Keratinocyte (primary cell): Measurements from ENCODE around the gene NFAT5. TPM values are rescaled to one million over a fixed set of nuclear protein-coding genes. Genes with fewer than 3 reads are reported as not detected.

Source experiments
- DNase-seq: peaks from one replicate; pipeline ENCODE4 v3.0.0-alpha.2; 2011; ENCODE audit warnings: low read depth, missing footprints, low spot score
- FAIRE-seq: peaks from 2 replicates; lab custom pipeline; 2011; peaks lifted over from hg19 to GRCh38; lab: Jason Lieb, UNC
- H2AFZ ChIP-seq: 2 replicates; pipeline ENCODE4 v1.6.0; 2012; ENCODE audit warnings: low read length, control low read depth, inconsistent platforms; ENCODE audit not compliant: control insufficient read depth
- H3K27ac ChIP-seq: 2 replicates; pipeline ENCODE4 v1.5.1; 2011; ENCODE audit warnings: low read length; ENCODE audit not compliant: control insufficient read depth, insufficient read depth
- H3K27me3 ChIP-seq: 3 replicates; pipeline ENCODE4 v1.6.0; 2011; ENCODE audit warnings: low read length; ENCODE audit not compliant: control insufficient read depth, insufficient read depth; ENCODE audit errors: extremely low read depth
- H3K36me3 ChIP-seq, 2 experiments: 2 replicates in 1 of 2; 3 replicates in 1 of 2; pipeline ENCODE4 v1.5.1; 2011; ENCODE audit warnings: low read length in 2 of 2, mild to moderate bottlenecking in 1 of 2; ENCODE audit not compliant: control insufficient read depth in 2 of 2, insufficient read depth in 2 of 2; ENCODE audit errors: extremely low read depth in 1 of 2
- H3K4me1 ChIP-seq: 3 replicates; pipeline ENCODE4 v1.5.1; 2011; ENCODE audit warnings: low read length; ENCODE audit not compliant: control insufficient read depth, insufficient read depth; ENCODE audit errors: extremely low read depth
- H3K4me2 ChIP-seq: 3 replicates; pipeline ENCODE4 v1.6.0; 2011; ENCODE audit warnings: low read depth, low read length; ENCODE audit not compliant: control insufficient read depth, insufficient read depth; ENCODE audit errors: extremely low read depth
- H3K4me3 ChIP-seq, 3 experiments: fragments of 200-600 bp in 1 of 3; sonication (generic) in 1 of 3; 2 replicates in 2 of 3; 3 replicates in 1 of 3; pipeline ENCODE4 v1.5.1; 2011 to 2016; ENCODE audit warnings: low read length in 3 of 3, mild to moderate bottlenecking in 3 of 3, control low read depth in 2 of 3, inconsistent platforms in 1 of 3, low read depth in 1 of 3, mixed read lengths in 1 of 3, mixed run types in 1 of 3, moderate library complexity in 1 of 3; ENCODE audit not compliant: control insufficient read depth in 2 of 3, insufficient read depth in 2 of 3; ENCODE audit errors: extremely low read depth in 1 of 3
- H3K79me2 ChIP-seq: 2 replicates; pipeline ENCODE4 v1.6.0; 2012; ENCODE audit warnings: low read length; ENCODE audit not compliant: control insufficient read depth, insufficient read depth
- H3K9ac ChIP-seq: 3 replicates; pipeline ENCODE4 v1.6.0; 2011; ENCODE audit warnings: low read length; ENCODE audit not compliant: control insufficient read depth, insufficient read depth; ENCODE audit errors: extremely low read depth
- H3K9me1 ChIP-seq: 3 replicates; pipeline ENCODE4 v1.6.0; 2011; ENCODE audit warnings: low read length; ENCODE audit not compliant: control insufficient read depth, insufficient read depth; ENCODE audit errors: extremely low read depth
- H3K9me3 ChIP-seq: 2 replicates; pipeline ENCODE4 v1.5.1; 2012; ENCODE audit warnings: low read depth, low read length; ENCODE audit not compliant: control insufficient read depth
- H4K20me1 ChIP-seq: 3 replicates; pipeline ENCODE4 v1.6.0; 2011; ENCODE audit warnings: low read length; ENCODE audit not compliant: control insufficient read depth, insufficient read depth; ENCODE audit errors: extremely low read depth
- EZH2 ChIP-seq: IDR thresholded peaks from one replicate; pipeline ENCODE4 v1.6.1; 2012; ENCODE audit warnings: inconsistent platforms, mild to moderate bottlenecking, low read length, moderate library complexity
- dilution Hi-C: fragments of 300-500 bp; cut with MboI; formaldehyde crosslinking; loops from one replicate; pipeline ENCODE4 v1.7.0; 2020; ENCODE audit warnings: low sequenced_read_pairs; ENCODE audit not compliant: extremely low pct_ligation_motif_present
- polyA plus RNA-seq, 5 experiments: library from polyadenylated mRNA; depleted of rRNA in 3 of 5; stranded (reverse) in 3 of 5; stranded (forward) in 1 of 5; unstranded in 1 of 5; fragments of >200 nt; gene quantifications; 1 replicate in 1 of 5; 2 replicates in 3 of 5; 3 replicates in 1 of 5; pipeline versions ENCODE4 v1.2.1 to v1.2.3, GENCODE V29; 2011 to 2012; ENCODE audit warnings: missing spikeins in 2 of 5, low read depth in 1 of 5, low replicate concordance in 1 of 5
- TF ChIP-seq, protein P1 (sequence below), 3 experiments: IDR thresholded peaks in 1 of 3; conservative IDR thresholded peaks in 1 of 3; optimal IDR thresholded peaks in 1 of 3; 2 replicates in 2 of 3; 3 replicates in 1 of 3; pipeline versions ENCODE3 to v1.5.1; 2011; ENCODE audit warnings: low read length in 3 of 3, mild to moderate bottlenecking in 3 of 3, moderate library complexity in 2 of 3, control low read depth in 1 of 3, inconsistent platforms in 1 of 3; ENCODE audit not compliant: insufficient read depth in 2 of 3; ENCODE audit errors: extremely low read depth in 1 of 3

The NFAT5 gene
- polyA plus RNA-seq, 1 donor (not counting 4 experiments of a cell fraction or from before 2014, with no cell fraction given), result 24.9 TPM

DNA sequence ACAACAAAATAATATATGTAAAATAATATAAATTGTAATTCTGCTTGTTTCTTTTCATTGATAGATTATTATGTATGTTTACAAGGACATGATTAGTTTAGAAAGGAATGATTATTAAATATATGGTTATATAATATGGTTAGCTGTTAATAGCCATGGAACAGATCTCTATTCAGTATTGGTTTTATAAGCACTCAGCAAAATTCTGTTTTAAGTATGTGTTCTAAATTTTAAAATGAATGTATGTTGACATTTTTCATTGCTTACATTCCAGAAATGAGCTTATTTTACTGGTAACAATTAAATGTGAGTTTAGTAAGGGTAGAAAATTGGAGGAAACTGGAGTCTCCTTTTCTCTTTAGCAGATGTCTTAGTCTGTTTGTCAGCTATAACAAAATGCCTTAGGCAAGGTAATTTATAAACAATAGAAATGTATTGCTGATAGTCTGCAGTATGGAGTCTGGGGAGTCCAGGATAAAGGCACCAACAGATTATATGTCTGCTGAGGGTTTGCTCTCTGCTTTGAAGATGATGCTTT, 45.4 kb downstream of the NFAT5 start:
- dilution Hi-C loops, result no loop called here
- H4K20me1 ChIP-seq, result no peaks in the 10 kb centered on the region
- DNase-seq (no peak), FAIRE-seq (no peak)
- no peak overlapping the region for H3K4me3 ChIP-seq
- no peak overlapping the region for H2AFZ ChIP-seq
- no peaks in the 10 kb centered on the region for H3K9me3 ChIP-seq
- H3K36me3 ChIP-seq, result peaks cover 3 to 5% of the 10 kb centered on the region in 2 experiments
- H3K9me1 ChIP-seq, result no peaks in the 10 kb centered on the region
- H3K4me2 ChIP-seq, result no peak overlapping the region
- peaks cover 42% of the 10 kb centered on the region for H3K4me1 ChIP-seq
- TF ChIP-seq, protein P1, sequence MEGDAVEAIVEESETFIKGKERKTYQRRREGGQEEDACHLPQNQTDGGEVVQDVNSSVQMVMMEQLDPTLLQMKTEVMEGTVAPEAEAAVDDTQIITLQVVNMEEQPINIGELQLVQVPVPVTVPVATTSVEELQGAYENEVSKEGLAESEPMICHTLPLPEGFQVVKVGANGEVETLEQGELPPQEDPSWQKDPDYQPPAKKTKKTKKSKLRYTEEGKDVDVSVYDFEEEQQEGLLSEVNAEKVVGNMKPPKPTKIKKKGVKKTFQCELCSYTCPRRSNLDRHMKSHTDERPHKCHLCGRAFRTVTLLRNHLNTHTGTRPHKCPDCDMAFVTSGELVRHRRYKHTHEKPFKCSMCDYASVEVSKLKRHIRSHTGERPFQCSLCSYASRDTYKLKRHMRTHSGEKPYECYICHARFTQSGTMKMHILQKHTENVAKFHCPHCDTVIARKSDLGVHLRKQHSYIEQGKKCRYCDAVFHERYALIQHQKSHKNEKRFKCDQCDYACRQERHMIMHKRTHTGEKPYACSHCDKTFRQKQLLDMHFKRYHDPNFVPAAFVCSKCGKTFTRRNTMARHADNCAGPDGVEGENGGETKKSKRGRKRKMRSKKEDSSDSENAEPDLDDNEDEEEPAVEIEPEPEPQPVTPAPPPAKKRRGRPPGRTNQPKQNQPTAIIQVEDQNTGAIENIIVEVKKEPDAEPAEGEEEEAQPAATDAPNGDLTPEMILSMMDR (optimal IDR thresholded peaks at IDR 0.05 in 1 of 3, IDR thresholded peaks at IDR 0.05 in 1 of 3, conservative IDR thresholded peaks at IDR 0.05 in 1 of 3; ENCODE audit: extremely low read depth in 1 of 3, insufficient read depth in 2 of 3, low read length in 3 of 3), result no peak
- no peak for TF ChIP-seq EZH2
- H3K27me3 ChIP-seq, result no peaks in the 10 kb centered on the region
- H3K9ac ChIP-seq, result no peak overlapping the region
- H3K79me2 ChIP-seq, result peaks cover 91% of the 10 kb centered on the region
- peak overlapping the region; percentile 40 for H3K27ac ChIP-seq

DNA sequence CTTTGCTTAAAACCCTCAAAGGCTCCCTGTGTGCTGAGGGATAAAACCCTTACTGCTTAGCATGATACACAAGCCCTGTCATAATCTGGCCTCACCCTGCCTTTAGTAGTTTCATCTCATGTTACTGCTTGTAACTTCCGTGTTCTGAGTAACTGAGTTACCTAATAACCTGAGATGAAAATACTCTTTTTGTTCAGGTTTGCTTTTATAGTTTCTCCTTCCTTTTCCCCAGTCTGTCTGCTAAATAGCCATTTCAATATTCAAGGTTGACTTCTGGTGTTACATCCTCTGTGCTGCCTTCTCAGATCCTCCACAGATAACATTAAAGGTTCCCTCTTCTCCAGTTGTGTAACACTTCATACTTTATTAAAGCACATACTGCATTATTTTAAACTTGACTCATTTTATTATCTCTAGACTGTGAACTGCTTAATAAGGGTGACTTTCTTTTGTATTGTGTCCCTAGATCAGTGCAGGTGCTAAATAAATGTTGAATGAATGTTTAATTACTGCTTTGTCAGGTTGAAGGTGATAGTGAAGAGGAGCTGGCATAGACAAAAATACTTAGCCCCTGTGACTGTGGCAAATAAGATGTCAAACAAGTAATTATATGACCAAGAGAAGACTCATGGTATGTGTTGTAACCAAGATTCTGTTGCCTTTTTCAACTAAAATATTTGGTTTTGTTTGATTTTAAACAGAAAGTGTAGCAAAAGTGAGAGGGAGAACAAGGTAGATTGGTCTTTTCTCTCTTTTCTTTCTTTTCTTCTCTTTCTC, 47.8 kb downstream of the NFAT5 start:
- Histone ChIP-seq H3K4me3 (peak overlapping the region in 2 of 3 experiments; percentile 13 to 28), H3K79me2 (peaks cover 88% of the 10 kb centered on the region), H3K4me1 (peaks cover 42% of the 10 kb centered on the region), H2AFZ (no peak overlapping the region), H4K20me1 (no peaks in the 10 kb centered on the region), H3K9me3 (no peaks in the 10 kb centered on the region), H3K27ac (peak overlapping the region; percentile 90), H3K9ac (peak overlapping the region; percentile 66), H3K4me2 (peak overlapping the region; percentile 76), H3K9me1 (no peaks in the 10 kb centered on the region), H3K36me3 (peaks cover 0 to 2% of the 10 kb centered on the region in 2 experiments), H3K27me3 (no peaks in the 10 kb centered on the region)
- no peak for TF ChIP-seq EZH2
- peak; percentile 86 for FAIRE-seq
- dilution Hi-C loops, result no loop called here
- DNase-seq, result peak; percentile 33
